Thyroid gland (tissue), 4 donors: ENCODE results near the gene BARX1. TPM values are rescaled to one million over a fixed set of nuclear protein-coding genes. Genes with fewer than 3 reads are reported as not detected.

Source experiments
- DNase-seq, 2 donors: peaks; one replicate each; pipeline ENCODE4 v3.0.0-alpha.2; 2019
- H3K27ac ChIP-seq, 3 donors: fragments of 200-600 bp; sonication (generic); 1 replicate in 2 of 3; 2 replicates in 1 of 3; pipeline ENCODE4 v1.5.1; 2016 to 2019; ENCODE audit warnings: mild to moderate bottlenecking in 1 of 3, moderate library complexity in 1 of 3
- H3K27me3 ChIP-seq: fragments of 200-600 bp; sonication (generic); one replicate; pipeline ENCODE4 v1.5.1; 2019
- H3K36me3 ChIP-seq, 2 donors: fragments of 200-600 bp; sonication (generic); one replicate each; pipeline ENCODE4 v1.5.1; 2016 to 2019
- H3K4me1 ChIP-seq, 2 donors: fragments of 200-600 bp; sonication (generic); one replicate each; pipeline ENCODE4 v1.5.1; 2017 to 2019
- H3K4me3 ChIP-seq, 3 donors: fragments of 200-600 bp; sonication (generic); replicated peaks in 1 of 3; 1 replicate in 2 of 3; 2 replicates in 1 of 3; pipeline ENCODE4 v1.5.1; 2016; ENCODE audit warnings: mild to moderate bottlenecking in 1 of 3
- H3K9me3 ChIP-seq: fragments of 200-600 bp; sonication (generic); one replicate; pipeline ENCODE4 v1.5.1; 2017
- POLR2A ChIP-seq, 2 donors: fragments of 450-650 bp; IDR thresholded peaks; one replicate each; pipeline ENCODE4 v1.6.1; 2017; ENCODE audit warnings: antibody characterized with exemption in 2 of 2, mild to moderate bottlenecking in 2 of 2, moderate library complexity in 1 of 2
- WGBS, 2 donors: methylation state at CpG; one replicate each; pipeline ENCODE4 v1.1.5; 2017; 5-methylcytosine and 5-hydroxymethylcytosine counted together
- intact Hi-C: fragments of 100-400 bp; cut with DNase I; formaldehyde crosslinking; loops from one replicate; pipeline ENCODE4 v1.15.1; 2023
- total RNA-seq, 4 donors: library from RNA; depleted of rRNA; stranded (reverse); fragments of >200 nt; gene quantifications; one replicate each; pipeline ENCODE4 v1.2.3, GENCODE V29; 2016
- TF ChIP-seq, protein P1 (sequence below), 6 experiments: fragments of 200-600 bp in 3 of 6; fragments of 450-650 bp in 3 of 6; sonication (generic) in 3 of 6; IDR thresholded peaks; one replicate each; pipeline ENCODE4 v1.5.1; 2016 to 2019; ENCODE audit warnings: antibody characterized with exemption in 6 of 6, mild to moderate bottlenecking in 2 of 6, inconsistent platforms in 1 of 6, moderate library complexity in 1 of 6

The BARX1 gene
- total RNA-seq, 4 donors from 2014 or later = 0.33 to 2.1 (median 0.75) TPM; not detected in 1

DNA sequence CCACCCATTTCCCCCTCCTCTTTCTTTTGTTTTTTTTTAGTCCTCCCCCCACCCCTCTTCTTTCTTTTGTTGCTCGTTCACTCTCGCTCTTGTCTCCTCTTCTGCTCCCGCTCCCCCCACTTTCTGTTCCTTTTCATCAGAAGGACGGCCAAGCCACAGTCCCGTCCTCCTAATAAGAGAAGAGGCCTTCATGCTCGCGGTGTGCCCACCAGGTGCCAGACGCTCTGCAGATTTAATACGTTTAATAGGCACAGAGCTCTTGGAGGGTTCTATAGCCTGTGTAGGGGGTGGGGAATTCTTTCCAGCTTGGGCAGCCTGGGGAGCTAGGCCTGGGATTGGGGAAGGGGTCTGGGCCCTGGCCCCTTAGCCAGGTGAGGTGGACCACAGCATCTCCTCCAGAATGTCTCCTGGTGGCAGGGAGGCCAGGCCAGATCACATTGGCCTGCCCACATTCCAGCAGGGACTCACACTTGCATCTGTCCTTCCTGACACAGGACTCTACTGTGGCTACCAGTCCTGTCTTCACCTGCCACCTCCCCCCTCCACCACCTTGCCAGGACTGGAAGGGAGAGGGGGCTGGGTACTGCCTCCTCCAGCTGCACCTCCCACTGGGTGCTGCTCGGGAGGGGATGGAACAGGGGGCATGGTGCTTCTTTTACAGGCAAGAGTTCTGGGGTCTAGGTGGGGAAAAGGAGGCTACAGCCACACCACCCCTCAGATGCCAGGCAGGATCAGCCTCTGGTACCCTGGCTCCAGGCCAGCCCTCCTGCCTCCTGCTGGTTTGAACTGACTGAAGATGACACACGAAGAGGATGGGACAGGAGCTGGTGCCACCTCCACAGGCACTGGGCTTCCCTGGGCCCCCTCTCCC, 6.1 kb upstream of the BARX1 start:
- Histone ChIP-seq H3K27ac (no peak overlapping the region), H3K4me1 (peaks cover 19 to 30% of the 10 kb centered on the region in 2 donors), H3K27me3 (peaks cover 41% of the 10 kb centered on the region), H3K9me3 (no peaks in the 10 kb centered on the region), H3K36me3 (no peaks in the 10 kb centered on the region), H3K4me3 (no peak overlapping the region)
- WGBS, 2 donors = 49 to 55% methylated on average over 10 to 11 of the region's 11 CpGs
- TF ChIP-seq, protein P1, sequence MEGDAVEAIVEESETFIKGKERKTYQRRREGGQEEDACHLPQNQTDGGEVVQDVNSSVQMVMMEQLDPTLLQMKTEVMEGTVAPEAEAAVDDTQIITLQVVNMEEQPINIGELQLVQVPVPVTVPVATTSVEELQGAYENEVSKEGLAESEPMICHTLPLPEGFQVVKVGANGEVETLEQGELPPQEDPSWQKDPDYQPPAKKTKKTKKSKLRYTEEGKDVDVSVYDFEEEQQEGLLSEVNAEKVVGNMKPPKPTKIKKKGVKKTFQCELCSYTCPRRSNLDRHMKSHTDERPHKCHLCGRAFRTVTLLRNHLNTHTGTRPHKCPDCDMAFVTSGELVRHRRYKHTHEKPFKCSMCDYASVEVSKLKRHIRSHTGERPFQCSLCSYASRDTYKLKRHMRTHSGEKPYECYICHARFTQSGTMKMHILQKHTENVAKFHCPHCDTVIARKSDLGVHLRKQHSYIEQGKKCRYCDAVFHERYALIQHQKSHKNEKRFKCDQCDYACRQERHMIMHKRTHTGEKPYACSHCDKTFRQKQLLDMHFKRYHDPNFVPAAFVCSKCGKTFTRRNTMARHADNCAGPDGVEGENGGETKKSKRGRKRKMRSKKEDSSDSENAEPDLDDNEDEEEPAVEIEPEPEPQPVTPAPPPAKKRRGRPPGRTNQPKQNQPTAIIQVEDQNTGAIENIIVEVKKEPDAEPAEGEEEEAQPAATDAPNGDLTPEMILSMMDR (IDR thresholded peaks at IDR 0.05) = no peak
- TF ChIP-seq POLR2A (IDR thresholded peaks at IDR 0.05) = no peak
- intact Hi-C loops = loop anchor here (10.0 kb wide), 1 partner anchor 276 kb away; no protein-coding TSS in a partner anchor
- no peak for DNase-seq

DNA sequence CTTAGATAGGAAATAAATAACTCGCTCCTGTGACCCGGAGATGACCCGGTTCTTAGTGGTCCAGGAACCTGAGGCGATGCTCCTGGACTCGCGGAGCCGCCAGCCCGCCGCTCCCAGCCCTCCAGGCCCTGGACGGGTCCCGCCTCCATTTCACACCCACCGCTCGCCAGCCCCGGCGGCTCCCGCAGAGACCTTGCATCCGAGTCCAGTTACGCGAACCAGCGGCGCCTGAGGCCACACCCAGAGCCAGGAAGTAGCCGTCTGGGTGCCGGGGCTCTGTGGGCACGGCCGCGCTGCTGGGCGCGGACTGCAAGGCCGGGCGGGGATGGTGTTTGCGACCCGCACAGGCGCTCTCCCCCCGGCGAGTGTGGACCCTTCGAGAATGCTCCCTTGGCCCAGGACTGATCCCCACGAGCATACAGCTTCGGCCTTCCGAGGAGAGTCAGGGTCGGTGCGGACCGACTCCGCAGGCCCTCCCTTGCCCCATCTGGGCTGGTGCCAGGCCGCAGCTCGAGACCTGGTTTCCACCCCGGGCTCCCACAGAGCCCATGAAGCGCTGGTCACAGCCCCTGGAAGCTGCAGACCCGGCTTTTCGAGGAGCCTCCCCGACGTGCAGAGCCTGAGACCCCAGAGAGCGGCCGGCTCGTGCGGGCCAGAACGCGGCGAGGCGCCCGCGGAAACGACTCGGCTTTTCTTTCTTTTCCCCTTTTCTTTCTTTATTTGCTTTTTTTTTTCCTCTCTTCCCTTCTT, 5.2 kb upstream of the BARX1 start:
- H3K36me3 ChIP-seq = no peaks in the 10 kb centered on the region
- no peak overlapping the region for H3K27ac ChIP-seq
- no peak for DNase-seq
- TF ChIP-seq, protein P1 (IDR thresholded peaks at IDR 0.05) = no peak
- TF ChIP-seq POLR2A (IDR thresholded peaks at IDR 0.05) = no peak
- no peak overlapping the region for H3K4me3 ChIP-seq
- no peaks in the 10 kb centered on the region for H3K9me3 ChIP-seq
- H3K4me1 ChIP-seq = peaks cover 26 to 32% of the 10 kb centered on the region in 2 donors
- peaks cover 49% of the 10 kb centered on the region for H3K27me3 ChIP-seq
- WGBS, 2 donors = 14 to 18% methylated on average over 24 to 33 of the region's 63 CpGs
- intact Hi-C loops = loop anchor here (10.0 kb wide), 1 partner anchor 276 kb away; no protein-coding TSS in a partner anchor

DNA sequence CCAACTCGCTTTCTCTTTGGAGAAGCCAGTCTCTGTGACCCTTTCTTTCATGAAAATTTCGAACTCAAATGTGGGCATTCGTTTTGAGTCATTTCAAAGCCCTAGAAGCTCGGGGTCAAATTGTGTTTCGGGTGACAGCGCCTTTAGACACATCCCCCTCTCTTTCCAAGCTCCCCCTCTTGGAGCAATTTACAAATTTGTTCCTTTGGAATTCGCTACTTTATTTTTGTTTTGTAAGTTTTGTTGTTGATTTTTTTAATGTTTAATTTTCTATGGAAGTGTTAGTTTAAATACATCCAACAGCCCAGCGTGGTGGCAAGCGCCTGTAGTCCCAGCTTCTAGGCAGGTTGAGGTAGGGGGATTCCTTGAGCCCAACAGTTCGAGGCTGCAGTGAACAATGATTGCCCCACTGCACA, 4.6 kb upstream of the BARX1 start:
- intact Hi-C loops = loop anchor here (10.0 kb wide), 1 partner anchor 275 kb away; no protein-coding TSS in a partner anchor
- Histone ChIP-seq H3K9me3 (no peaks in the 10 kb centered on the region), H3K27me3 (peaks cover 50% of the 10 kb centered on the region), H3K36me3 (no peaks in the 10 kb centered on the region), H3K4me3 (no peak overlapping the region), H3K27ac (no peak overlapping the region), H3K4me1 (peaks cover 26 to 34% of the 10 kb centered on the region in 2 donors)
- WGBS, 2 donors = 16 to 19% methylated on average over 10 of the region's 10 CpGs
- TF ChIP-seq, protein P1 (IDR thresholded peaks at IDR 0.05) = no peak
- TF ChIP-seq POLR2A (IDR thresholded peaks at IDR 0.05) = no peak
- no peak for DNase-seq

DNA sequence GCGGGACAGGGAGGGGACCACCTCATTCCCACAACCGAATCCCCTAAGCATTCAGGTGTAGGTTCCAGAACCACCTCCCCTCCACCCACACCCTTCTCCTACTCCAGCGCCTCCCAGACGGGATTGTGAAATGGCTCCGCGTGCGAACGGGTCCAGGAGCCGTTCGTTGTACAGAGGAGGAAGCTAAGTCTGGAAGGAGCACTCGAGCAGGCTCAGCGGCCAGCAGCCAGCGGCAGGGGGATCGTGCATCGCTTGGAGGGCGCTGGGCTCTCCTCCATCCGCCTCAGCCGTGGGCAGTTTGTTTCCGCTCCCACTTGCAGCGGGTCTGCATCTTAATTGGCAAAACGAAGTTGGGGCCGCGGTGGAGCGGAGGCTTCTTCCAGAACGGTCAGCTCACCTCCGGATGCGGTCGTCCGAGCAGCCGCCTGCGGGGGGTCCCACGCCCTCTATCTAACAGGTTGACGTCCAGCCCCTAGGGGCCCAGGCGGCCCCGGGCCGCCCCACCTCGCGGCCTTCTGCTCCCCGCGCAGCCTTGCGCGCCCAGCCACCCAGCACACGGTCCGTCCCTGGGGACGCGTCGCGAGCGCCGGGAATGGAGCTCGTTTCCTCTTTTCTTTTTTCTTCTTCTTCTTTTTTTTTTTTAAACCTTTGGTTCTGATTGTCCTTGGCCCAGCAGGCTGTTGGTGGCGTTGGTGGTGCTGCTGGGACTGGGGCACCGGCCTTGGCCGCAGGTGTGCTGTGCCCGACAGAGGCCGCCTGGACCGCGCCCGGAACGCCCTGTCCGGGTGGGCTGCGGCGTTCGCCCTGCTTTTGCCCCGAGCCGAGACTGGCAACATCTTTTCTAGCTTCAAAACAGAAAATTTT, 3.9 kb upstream of the BARX1 start:
- no peak overlapping the region for H3K4me3 ChIP-seq
- intact Hi-C loops = no loop called here
- WGBS, 2 donors = 6 to 8% methylated on average over 45 to 53 of the region's 66 CpGs
- DNase-seq = no peak
- no peak overlapping the region for H3K27ac ChIP-seq
- peaks cover 55% of the 10 kb centered on the region for H3K27me3 ChIP-seq
- TF ChIP-seq, protein P1 (IDR thresholded peaks at IDR 0.05) = no peak
- TF ChIP-seq POLR2A (IDR thresholded peaks at IDR 0.05) = no peak
- no peaks in the 10 kb centered on the region for H3K9me3 ChIP-seq
- H3K36me3 ChIP-seq = no peaks in the 10 kb centered on the region
- H3K4me1 ChIP-seq = peaks cover 26 to 41% of the 10 kb centered on the region in 2 donors
